ENCODE data around the gene MYOM3. TPM values are rescaled to one million over a fixed set of nuclear protein-coding genes. Genes with fewer than 3 reads are reported as not detected.

Gene MYOM3
- total and polyA plus RNA-seq, 11 donors, result 76.7 to 379 (median 288) TPM

DNA sequence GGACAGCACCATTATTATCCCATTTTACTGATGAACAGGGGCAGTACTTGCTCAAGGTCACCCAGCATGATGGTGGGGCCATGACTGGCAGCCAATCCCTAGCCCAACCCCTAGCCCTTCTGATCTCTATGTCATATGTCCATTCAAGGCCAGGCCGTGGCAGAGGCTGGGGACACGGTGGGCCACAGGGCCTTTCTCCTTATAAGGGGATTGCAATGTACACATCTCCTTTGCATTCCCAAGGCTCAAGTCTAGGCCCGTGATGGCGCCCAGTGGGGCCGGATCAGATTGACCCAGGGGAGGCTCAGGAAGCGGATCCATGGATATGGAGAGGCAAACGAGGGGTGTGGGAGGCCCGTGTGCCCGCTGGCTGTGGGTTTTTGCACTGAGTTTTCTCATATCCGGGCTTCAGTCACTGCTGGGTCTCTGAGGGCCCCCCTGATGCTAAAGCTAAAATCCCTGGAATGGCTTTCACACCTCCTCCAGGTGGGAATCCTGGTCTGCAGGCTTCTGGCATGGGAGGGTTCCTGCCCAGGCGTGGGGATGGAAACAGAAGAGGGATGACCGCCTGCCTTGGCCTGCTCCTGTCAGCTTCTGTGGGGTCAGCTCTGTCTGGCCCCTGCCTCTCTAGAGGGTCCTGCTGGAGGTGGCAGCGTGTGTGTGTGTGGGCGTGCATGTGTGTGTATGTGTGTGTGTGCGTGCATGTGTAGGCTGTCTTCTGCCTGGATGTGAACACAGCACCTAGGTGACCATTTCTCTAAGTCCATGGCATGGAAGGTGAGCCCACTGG is 2.1 kb downstream of the MYOM3 start:
- no peak for ATAC-seq
- Histone ChIP-seq H3K36me3 (peaks cover 0 to 34% (median 9%) of the 10 kb centered on the region in 9 donors), H3K27me3 (peaks cover 0 to 7% (median 0%) of the 10 kb centered on the region in 9 donors), H3K27ac (peak overlapping the region; percentile 76 to 100 (median 95)), H3K4me1 (peaks cover 0 to 50% (median 8%) of the 10 kb centered on the region in 12 donors), H3K9me3 (no peaks in the 10 kb centered on the region), H3K4me3 (peak overlapping the region; percentile 29 to 62 (median 53))
- intact Hi-C loops (cut with DNase I), result loop anchor here in 5 of 10 donors (2.0 to 5.0 kb wide), 4 partner anchors 37 to 153 kb away; partner anchors contain the start of gene PNRC2 (in 2 of the 5)
- DNase-seq, result peak in 1 of 5 donors; percentile 27
- no peak for TF ChIP-seq POLR2A (IDR thresholded peaks at IDR 0.05)
- TF ChIP-seq, protein P1, sequence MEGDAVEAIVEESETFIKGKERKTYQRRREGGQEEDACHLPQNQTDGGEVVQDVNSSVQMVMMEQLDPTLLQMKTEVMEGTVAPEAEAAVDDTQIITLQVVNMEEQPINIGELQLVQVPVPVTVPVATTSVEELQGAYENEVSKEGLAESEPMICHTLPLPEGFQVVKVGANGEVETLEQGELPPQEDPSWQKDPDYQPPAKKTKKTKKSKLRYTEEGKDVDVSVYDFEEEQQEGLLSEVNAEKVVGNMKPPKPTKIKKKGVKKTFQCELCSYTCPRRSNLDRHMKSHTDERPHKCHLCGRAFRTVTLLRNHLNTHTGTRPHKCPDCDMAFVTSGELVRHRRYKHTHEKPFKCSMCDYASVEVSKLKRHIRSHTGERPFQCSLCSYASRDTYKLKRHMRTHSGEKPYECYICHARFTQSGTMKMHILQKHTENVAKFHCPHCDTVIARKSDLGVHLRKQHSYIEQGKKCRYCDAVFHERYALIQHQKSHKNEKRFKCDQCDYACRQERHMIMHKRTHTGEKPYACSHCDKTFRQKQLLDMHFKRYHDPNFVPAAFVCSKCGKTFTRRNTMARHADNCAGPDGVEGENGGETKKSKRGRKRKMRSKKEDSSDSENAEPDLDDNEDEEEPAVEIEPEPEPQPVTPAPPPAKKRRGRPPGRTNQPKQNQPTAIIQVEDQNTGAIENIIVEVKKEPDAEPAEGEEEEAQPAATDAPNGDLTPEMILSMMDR (IDR thresholded peaks at IDR 0.05), result no peak
- 62 to 76% (median 73%) methylated on average over 14 to 15 of the region's 15 CpGs for WGBS, 4 donors

DNA sequence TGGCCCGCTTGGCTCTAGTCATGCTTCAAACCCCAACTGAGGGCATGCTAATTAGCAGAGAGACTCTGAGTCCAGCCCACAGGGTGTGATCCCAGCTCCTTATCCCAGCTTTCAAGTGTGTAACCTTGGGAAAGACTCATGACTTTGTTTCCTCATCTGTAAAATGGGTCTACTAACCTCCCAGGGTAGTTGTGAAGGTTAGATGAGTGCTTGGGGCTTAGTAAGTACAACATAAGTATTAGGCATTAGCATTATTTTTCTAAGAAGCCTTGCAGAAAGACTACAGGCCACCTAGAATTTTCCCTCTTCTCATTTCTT is 2.8 kb downstream of the MYOM3 start:
- Histone ChIP-seq H3K27me3 (peaks cover 0 to 7% (median 0%) of the 10 kb centered on the region in 9 donors), H3K27ac (peak overlapping the region in 11 of 12 donors; percentile 20 to 100 (median 97)), H3K9me3 (no peaks in the 10 kb centered on the region), H3K4me3 (peak overlapping the region in 7 of 12 donors; percentile 7 to 62 (median 56)), H3K4me1 (peaks cover 0 to 52% (median 8%) of the 10 kb centered on the region in 12 donors), H3K36me3 (peaks cover 0 to 42% (median 9%) of the 10 kb centered on the region in 9 donors)
- ATAC-seq (no peak), DNase-seq (no peak)
- no peak for TF ChIP-seq POLR2A (IDR thresholded peaks at IDR 0.05)
- WGBS, 4 donors, result 41 to 65% (median 52%) methylated on average over 1 of the region's 1 CpG
- intact Hi-C loops (cut with DNase I), result no loop called here

DNA sequence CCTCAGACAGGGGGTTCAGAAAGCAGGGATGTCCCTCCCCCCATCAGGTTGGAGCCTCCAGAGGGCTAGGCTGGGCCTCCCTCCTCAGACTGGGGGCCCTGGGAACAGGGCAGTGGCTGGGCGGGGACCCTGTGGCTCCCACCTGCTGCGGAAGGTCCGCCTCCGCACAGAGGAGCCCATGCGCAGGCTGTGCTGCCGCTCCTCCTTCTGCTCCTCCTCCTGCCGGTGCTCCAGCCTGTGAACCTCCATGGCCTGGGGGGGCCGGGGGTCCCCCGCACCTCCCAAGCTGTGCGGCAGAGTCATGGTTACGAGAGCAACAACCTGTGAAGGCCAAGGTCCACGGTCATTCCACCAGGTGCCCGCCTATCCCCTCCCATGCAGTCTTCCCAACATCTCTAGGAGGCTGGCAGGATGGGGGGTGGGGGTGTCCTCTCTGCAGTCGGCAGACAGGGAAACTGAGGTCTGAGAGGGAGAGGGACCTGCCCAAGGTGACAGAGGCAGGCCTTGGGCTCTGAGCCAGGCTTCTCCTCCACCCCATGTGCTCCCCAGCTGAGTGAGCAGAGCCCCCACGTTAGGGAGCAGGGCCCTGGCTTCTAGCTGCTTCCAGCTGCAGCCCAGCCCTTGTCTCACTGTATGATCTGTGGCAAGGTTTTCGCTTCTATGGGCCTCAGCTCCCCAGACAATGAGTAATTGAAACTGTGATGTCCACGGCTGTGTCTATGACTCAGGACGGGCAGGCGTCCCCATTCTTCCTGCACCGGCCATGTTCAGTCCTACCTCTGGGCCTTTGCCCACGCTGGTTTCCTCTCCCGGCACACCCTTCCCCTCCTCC is 3.4 kb downstream of the MYOM3 start:
- Histone ChIP-seq H3K4me1 (peaks cover 0 to 58% (median 9%) of the 10 kb centered on the region in 12 donors), H3K27ac (peak overlapping the region; percentile 48 to 100 (median 95)), H3K9me3 (no peaks in the 10 kb centered on the region), H3K4me3 (peak overlapping the region in 7 of 12 donors; percentile 7 to 62 (median 56)), H3K36me3 (peaks cover 0 to 45% (median 9%) of the 10 kb centered on the region in 9 donors), H3K27me3 (peaks cover 0 to 2% (median 0%) of the 10 kb centered on the region in 9 donors)
- TF ChIP-seq, protein P1 (IDR thresholded peaks at IDR 0.05), result no peak
- no peak for TF ChIP-seq POLR2A (IDR thresholded peaks at IDR 0.05)
- intact Hi-C loops (cut with DNase I), result no loop called here
- DNase-seq (peak in 1 of 5 donors; percentile 72), ATAC-seq (peak in 2 of 4 donors; percentile 5 to 10)
- 38 to 68% (median 52%) methylated on average over 7 to 22 of the region's 22 CpGs for WGBS, 4 donors

DNA sequence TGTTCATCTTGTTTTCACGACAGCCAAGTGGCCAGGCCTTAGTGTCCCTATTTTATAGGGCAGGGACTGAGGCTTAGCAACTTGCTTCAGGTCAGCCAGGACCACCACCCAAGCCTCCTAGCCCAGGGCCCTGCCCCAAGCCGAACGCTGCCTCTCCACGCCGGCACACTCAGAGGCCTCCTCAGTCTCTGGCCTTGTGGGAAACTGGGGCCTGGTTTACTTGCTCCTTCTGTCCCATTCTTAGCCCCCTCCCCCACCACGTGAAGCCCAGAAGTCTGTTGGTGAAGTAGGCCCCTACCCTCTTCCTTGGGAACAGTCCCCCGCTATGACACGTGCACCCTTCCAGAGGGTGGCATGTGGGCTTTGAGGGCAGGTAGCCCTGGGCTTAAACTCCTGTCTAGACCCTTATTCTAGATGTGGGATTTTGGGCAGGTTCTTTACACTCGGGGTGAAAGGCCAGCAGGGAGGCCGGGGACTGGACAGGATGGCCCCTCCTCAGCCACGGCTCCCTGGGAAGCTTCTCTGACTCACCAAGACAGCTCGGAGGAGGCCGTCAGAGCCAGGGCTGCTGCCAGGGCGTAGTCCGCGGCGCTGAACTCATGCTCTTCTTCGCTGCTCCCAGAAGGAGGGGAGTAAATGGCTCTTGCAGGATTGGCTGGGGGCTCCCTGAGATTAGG is 4.3 kb downstream of the MYOM3 start:
- no peak overlapping the region for H3K4me3 ChIP-seq
- intact Hi-C loops (cut with DNase I), result no loop called here

More for the DNA sequence above, 4.3 kb downstream of the MYOM3 start:
- WGBS, 4 donors, result 76 to 85% (median 82%) methylated on average over 10 to 18 of the region's 18 CpGs
- Histone ChIP-seq H3K27me3 (no peaks in the 10 kb centered on the region), H3K4me1 (peaks cover 0 to 64% (median 15%) of the 10 kb centered on the region in 12 donors), H3K9me3 (no peaks in the 10 kb centered on the region), H3K36me3 (peaks cover 0 to 45% (median 9%) of the 10 kb centered on the region in 9 donors), H3K27ac (peak overlapping the region in 7 of 12 donors; percentile 84 to 100 (median 97))
- TF ChIP-seq, protein P1 (IDR thresholded peaks at IDR 0.05), result no peak
- TF ChIP-seq POLR2A (IDR thresholded peaks at IDR 0.05), result no peak
- ATAC-seq, result no peak
- DNase-seq, result no peak

Measured in heart left ventricle (tissue), 16 donors.